GM12878 (cell line): ENCODE measurements around the gene CLASRP. TPM values are rescaled to one million over a fixed set of nuclear protein-coding genes. Genes with fewer than 3 reads are reported as not detected.
A peak's percentile ranks its signal among the peaks of the same experiment; 100 is the strongest.

Experiments
- ATAC-seq: fragments of 200-7000 bp; cut with Tn5 transposase; 3 replicates; pipeline ENCODE4 v1.9.1; 2020; ENCODE audit warnings: mild to moderate bottlenecking, moderate library complexity
- BruUV-seq: library from RNA; stranded (reverse); fragments of 400-500 nt; replicated peaks from 2 replicates; lab custom pipeline; 2021; lab: Mats Ljungman, UMichigan
- CTCF ChIA-PET: fragments of 300-600 bp; sonication (Branson Sonifier 250); formaldehyde crosslinking; extraction: SDS; loops from one replicate; lab custom pipeline; 2021; ENCODE audit warnings: inconsistent platforms; lab: Yijun Ruan, JAX
- POLR2A ChIA-PET: fragments of 350-600 bp; formaldehyde crosslinking; extraction: SDS; loops from one replicate; lab custom pipeline; 2021; ENCODE audit warnings: inconsistent platforms; lab: Charles Lee
- RAD21 ChIA-PET: fragments of 300-600 bp; sonication (Branson Sonifier 250); formaldehyde crosslinking; loops from one replicate; lab custom pipeline; 2023; ENCODE audit warnings: antibody characterized with exemption; ENCODE audit not compliant: unreplicated experiment; lab: Charles Lee
- SMC1A ChIA-PET: fragments of 300-600 bp; sonication (Branson Sonifier 250); formaldehyde crosslinking; loops from one replicate; lab custom pipeline; 2023; ENCODE audit not compliant: unreplicated experiment, uncharacterized antibody; lab: Charles Lee
- DNase-seq: peaks from one replicate; pipeline ENCODE4 v3.0.0-alpha.2; 2011; ENCODE audit warnings: low read depth, low spot score
- FAIRE-seq: peaks from 3 replicates; lab custom pipeline; 2011; peaks lifted over from hg19 to GRCh38; lab: Jason Lieb, UNC
- H2AFZ ChIP-seq: 2 replicates; pipeline ENCODE4 v1.6.0; 2011; ENCODE audit warnings: low read depth, low read length, control low read depth; ENCODE audit not compliant: control insufficient read depth
- H3K27ac ChIP-seq: 2 replicates; pipeline ENCODE4 v1.5.1; 2011; ENCODE audit warnings: control low read depth; ENCODE audit not compliant: control insufficient read depth, insufficient read depth
- H3K27me3 ChIP-seq, 2 experiments: replicated peaks in 1 of 2; 2 replicates each; pipeline versions ENCODE4 v1.6.0 to v1.6.1; 2011; ENCODE audit warnings: low read length in 1 of 2; ENCODE audit not compliant: control insufficient read depth in 2 of 2, insufficient read depth in 2 of 2
- H3K36me3 ChIP-seq, 2 experiments: 2 replicates each; pipeline ENCODE4 v1.5.1; 2011; ENCODE audit warnings: low read length in 1 of 2; ENCODE audit not compliant: control insufficient read depth in 2 of 2, insufficient read depth in 2 of 2
- H3K4me1 ChIP-seq: 2 replicates; pipeline ENCODE4 v1.6.1; 2011; ENCODE audit warnings: mild to moderate bottlenecking, low read length, moderate library complexity, mixed read lengths; ENCODE audit not compliant: control insufficient read depth, insufficient read depth
- H3K4me2 ChIP-seq: 2 replicates; pipeline ENCODE4 v1.6.0; 2011; ENCODE audit warnings: control low read depth; ENCODE audit not compliant: control insufficient read depth, insufficient read depth
- H3K4me3 ChIP-seq: fragments of 200-600 bp; sonication (generic); 2 replicates; pipeline ENCODE4 v1.5.1; 2016
- H3K79me2 ChIP-seq: 2 replicates; pipeline ENCODE4 v1.6.0; 2011; ENCODE audit warnings: low read length; ENCODE audit not compliant: control insufficient read depth, insufficient read depth
- H3K9ac ChIP-seq: 2 replicates; pipeline ENCODE4 v1.8.0; 2011; ENCODE audit warnings: low read length, control low read depth, mixed read lengths; ENCODE audit not compliant: control insufficient read depth, insufficient read depth
- H3K9me3 ChIP-seq: replicated peaks from 3 replicates; pipeline ENCODE4 v1.5.1; 2011; ENCODE audit warnings: mild to moderate bottlenecking, low read length; ENCODE audit not compliant: control insufficient read depth, insufficient read depth
- H4K20me1 ChIP-seq: 2 replicates; pipeline ENCODE4 v1.6.0; 2011; ENCODE audit not compliant: control insufficient read depth, insufficient read depth
- CEBPZ ChIP-seq: fragments of 150-350 bp; IDR thresholded peaks from 2 replicates; pipeline ENCODE4 v1.6.1; 2016; ENCODE audit warnings: low read depth, low read length
- CTCF ChIP-seq, 3 experiments: IDR thresholded peaks in 2 of 3; conservative IDR thresholded peaks in 1 of 3; 2 replicates each; pipeline ENCODE4 v1.5.1; 2011; ENCODE audit warnings: low read depth in 3 of 3, low read length in 3 of 3, mild to moderate bottlenecking in 3 of 3, control low read depth in 2 of 3, moderate library complexity in 2 of 3, inconsistent platforms in 1 of 3, mixed read lengths in 1 of 3; ENCODE audit not compliant: control insufficient read depth in 2 of 3, insufficient read depth in 1 of 3; ENCODE audit errors: extremely low read depth in 1 of 3
- IRF4 ChIP-seq: IDR thresholded peaks from 2 replicates; pipeline ENCODE4 v1.6.1; 2011; ENCODE audit warnings: low read depth, low read length
- JUNB ChIP-seq: IDR thresholded peaks from 2 replicates; pipeline ENCODE4 v1.6.1; 2016; ENCODE audit warnings: antibody characterized with exemption, mild to moderate bottlenecking
- LARP7 ChIP-seq: fragments of 450-650 bp; IDR thresholded peaks from 2 replicates; pipeline ENCODE4 v1.6.1; 2017; ENCODE audit warnings: mild to moderate bottlenecking
- NR2F1 ChIP-seq: fragments of 450-650 bp; conservative IDR thresholded peaks from 2 replicates; pipeline ENCODE4 v1.6.1; 2017; ENCODE audit warnings: mild to moderate bottlenecking
- PML ChIP-seq: IDR thresholded peaks from 2 replicates; pipeline ENCODE4 v1.6.1; 2012; ENCODE audit warnings: low read length, inconsistent platforms
- POLR2A ChIP-seq: IDR thresholded peaks from 2 replicates; pipeline ENCODE4 v1.6.1; 2011; ENCODE audit warnings: low read depth, mild to moderate bottlenecking, low read length
- RCOR1 ChIP-seq: conservative IDR thresholded peaks from 2 replicates; pipeline ENCODE4 v1.6.1; 2012; ENCODE audit warnings: low read depth, low read length, improper control_type of control experiment
- SREBF1 ChIP-seq: IDR thresholded peaks from 2 replicates; pipeline ENCODE4 v1.6.1; 2012; ENCODE audit warnings: mild to moderate bottlenecking, low read length
- YY1 ChIP-seq: IDR thresholded peaks from 2 replicates; pipeline ENCODE4 v1.6.1; 2011; ENCODE audit warnings: low read depth, mild to moderate bottlenecking, low read length
- WGBS: methylation state at CpG from one replicate; pipeline ENCODE4 v1.1.6; 2016; ENCODE audit warnings: low lambda C conversion rate; ENCODE audit not compliant: insufficient replicate concordance, insufficient coverage; ENCODE audit errors: missing lambda C conversion rate; 5-methylcytosine and 5-hydroxymethylcytosine counted together
- in situ Hi-C: fragments of 300-500 bp; cut with MboI; formaldehyde crosslinking; loops from 9 replicates; pipeline ENCODE4 v1.14.3; 2018; ENCODE audit warnings: mixed read lengths
- intact Hi-C: fragments of 100-400 bp; cut with micrococcal nuclease; formaldehyde crosslinking; loops from one replicate; pipeline ENCODE4 v1.14.2; 2022; ENCODE audit not compliant: unreplicated experiment
- polyA plus RNA-seq, 11 experiments: library from polyadenylated mRNA; depleted of rRNA in 4 of 11; unstranded in 6 of 11; stranded (reverse) in 5 of 11; fragments of >200 nt; fragmentation: Nextera tagmentation in 4 of 11; fragmentation: Illumina TruSeq in 1 of 11; extraction: Ambion mirVana in 4 of 11; extraction: Trizol in 1 of 11; gene quantifications; 1 replicate in 1 of 11; 2 replicates in 10 of 11; pipeline versions ENCODE4 v1.2.1 to v1.2.3, GENCODE V29; 2011 to 2016; ENCODE audit warnings: inconsistent platforms in 2 of 11, missing spikeins in 2 of 11, low read depth in 1 of 11
- total RNA-seq, 4 experiments: library from RNA; depleted of rRNA in 3 of 4; stranded (reverse); fragments of >200 nt in 3 of 4; fragmentation: Illumina TruSeq in 1 of 4; extraction: Trizol in 1 of 4; gene quantifications; 2 replicates each; pipeline versions ENCODE4 v1.2.1 to v1.2.3, GENCODE V29; 2013 to 2021
- TF ChIP-seq, protein P1 (sequence below): fragments of 450-650 bp; IDR thresholded peaks from 2 replicates; pipeline ENCODE4 v1.6.1; 2017; ENCODE audit warnings: borderline replicate concordance

The CLASRP gene
- total and polyA plus RNA-seq, 10 of the 15 experiments (the other 5 are each of a cell fraction or from before 2014, with no cell fraction given), result 0.68 to 75.8 (median 30.2) TPM

- TF ChIP-seq JUNB, result no peak
- TF ChIP-seq POLR2A, result 0 out of 2 replicates have a peak, but pooled peaks have one; percentile 32
- Histone ChIP-seq H4K20me1 (no peaks in the 10 kb centered on the region), H3K27ac (no peak overlapping the region), H3K9ac (no peak overlapping the region), H3K4me1 (no peaks in the 10 kb centered on the region), H3K36me3 (peaks cover 9 to 47% of the 10 kb centered on the region in 2 experiments), H3K27me3 (no peaks in the 10 kb centered on the region), H3K79me2 (no peaks in the 10 kb centered on the region), H3K4me3 (no peak overlapping the region), H3K4me2 (no peak overlapping the region), H2AFZ (no peak overlapping the region), H3K9me3 (no peaks in the 10 kb centered on the region)
- in situ Hi-C loops, result no loop called here
- WGBS, result 97% methylated on average over 38 of the region's 38 CpGs
- ChIA-PET CTCF (no interaction called here), POLR2A (interaction anchor here (0.7 kb wide), 1 partner anchor 8 kb away, joined by 4 read pairs; no protein-coding TSS in a partner anchor), RAD21 (no interaction called here), SMC1A (no interaction called here)
- ATAC-seq, result no peak
- FAIRE-seq, result no peak
- no peak for DNase-seq
- intact Hi-C loops, result no loop called here
- BruUV-seq, result no TSS peak
Measured at GRCh38 chr19:45066921-45067661, 28.2 kb downstream of the CLASRP start.

GRCh38 chr19:45068041-45068440 is 29.2 kb downstream of the CLASRP start:
- Histone ChIP-seq H3K4me1 (no peaks in the 10 kb centered on the region), H3K4me2 (no peak overlapping the region), H3K79me2 (peaks cover 1% of the 10 kb centered on the region), H3K4me3 (no peak overlapping the region), H4K20me1 (no peaks in the 10 kb centered on the region), H3K9ac (no peak overlapping the region), H2AFZ (no peak overlapping the region), H3K27me3 (no peaks in the 10 kb centered on the region), H3K36me3 (peaks cover 11 to 50% of the 10 kb centered on the region in 2 experiments), H3K27ac (no peak overlapping the region), H3K9me3 (no peaks in the 10 kb centered on the region)
- ChIA-PET CTCF (no interaction called here), RAD21 (no interaction called here), SMC1A (no interaction called here), POLR2A (no interaction called here)
- intact Hi-C loops, result no loop called here
- ATAC-seq (no peak), FAIRE-seq (no peak), DNase-seq (no peak)
- WGBS, result 70% methylated on average over 2 of the region's 10 CpGs
- in situ Hi-C loops, result no loop called here
- BruUV-seq, result no TSS peak
- TF ChIP-seq, protein P1, sequence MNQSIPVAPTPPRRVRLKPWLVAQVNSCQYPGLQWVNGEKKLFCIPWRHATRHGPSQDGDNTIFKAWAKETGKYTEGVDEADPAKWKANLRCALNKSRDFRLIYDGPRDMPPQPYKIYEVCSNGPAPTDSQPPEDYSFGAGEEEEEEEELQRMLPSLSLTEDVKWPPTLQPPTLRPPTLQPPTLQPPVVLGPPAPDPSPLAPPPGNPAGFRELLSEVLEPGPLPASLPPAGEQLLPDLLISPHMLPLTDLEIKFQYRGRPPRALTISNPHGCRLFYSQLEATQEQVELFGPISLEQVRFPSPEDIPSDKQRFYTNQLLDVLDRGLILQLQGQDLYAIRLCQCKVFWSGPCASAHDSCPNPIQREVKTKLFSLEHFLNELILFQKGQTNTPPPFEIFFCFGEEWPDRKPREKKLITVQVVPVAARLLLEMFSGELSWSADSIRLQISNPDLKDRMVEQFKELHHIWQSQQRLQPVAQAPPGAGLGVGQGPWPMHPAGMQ, result no peak
- TF ChIP-seq LARP7 (no peak), RCOR1 (no peak), PML (no peak), CEBPZ (no peak), IRF4 (no peak), SREBF1 (no peak), YY1 (no peak), NR2F1 (no peak), CTCF (IDR thresholded peaks at IDR 0.05 in 2 of 3, conservative IDR thresholded peaks at IDR 0.05 in 1 of 3; ENCODE audit: control insufficient read depth in 2 of 3, extremely low read depth in 1 of 3, insufficient read depth in 1 of 3, low read depth in 3 of 3, low read length in 3 of 3) (no peak)
